ENCODE results near the gene JPH3.
A peak's percentile ranks its signal among the peaks of the same experiment; 100 is the strongest.

The JPH3 gene

GRCh38 chr16:87661561-87661960 lies 59.3 kb downstream of the JPH3 start:
- H3K4me3 ChIP-seq (ENCODE audit: low read depth, low read length): no peak overlapping the region

GRCh38 chr16:87662254-87663204 lies 60.2 kb downstream of the JPH3 start:
- TF ChIP-seq CTCF (IDR thresholded peaks at IDR 0.05; ENCODE audit: borderline replicate concordance, insufficient read depth, low read depth, low read length): no peak
- no peak overlapping the region for H3K4me3 ChIP-seq (ENCODE audit: low read depth, low read length)

More at GRCh38 chr16:87661561-87661960, 59.3 kb downstream of the JPH3 start:
- 0 out of 2 replicates have a peak, but pooled peaks have one; percentile 18 for TF ChIP-seq CTCF (IDR thresholded peaks at IDR 0.05; ENCODE audit: borderline replicate concordance, insufficient read depth, low read depth, low read length)

- H3K4me3 ChIP-seq (ENCODE audit: low read depth, low read length): no peak overlapping the region
- TF ChIP-seq CTCF (IDR thresholded peaks at IDR 0.05; ENCODE audit: borderline replicate concordance, insufficient read depth, low read depth, low read length): no peak
These were observed 62.5 kb downstream of the JPH3 start for GRCh38 chr16:87664792-87665191.

GRCh38 chr16:87665193-87665592 lies 62.9 kb downstream of the JPH3 start:
- no peak for TF ChIP-seq CTCF (IDR thresholded peaks at IDR 0.05; ENCODE audit: borderline replicate concordance, insufficient read depth, low read depth, low read length)
- no peak overlapping the region for H3K4me3 ChIP-seq (ENCODE audit: low read depth, low read length)

GRCh38 chr16:87666919-87667318 lies 64.6 kb downstream of the JPH3 start:
- no peak for TF ChIP-seq CTCF (IDR thresholded peaks at IDR 0.05; ENCODE audit: borderline replicate concordance, insufficient read depth, low read depth, low read length)

GRCh38 chr16:87667443-87667842 lies 65.1 kb downstream of the JPH3 start:
- H3K4me3 ChIP-seq (ENCODE audit: low read depth, low read length): no peak overlapping the region
- no peak for TF ChIP-seq CTCF (IDR thresholded peaks at IDR 0.05; ENCODE audit: borderline replicate concordance, insufficient read depth, low read depth, low read length)

More at GRCh38 chr16:87666919-87667318, 64.6 kb downstream of the JPH3 start:
- no peak overlapping the region for H3K4me3 ChIP-seq (ENCODE audit: low read depth, low read length)

- no peak overlapping the region for H3K4me3 ChIP-seq (ENCODE audit: low read depth, low read length)
- TF ChIP-seq CTCF (IDR thresholded peaks at IDR 0.05; ENCODE audit: borderline replicate concordance, insufficient read depth, low read depth, low read length): no peak
These were observed 65.6 kb downstream of the JPH3 start for GRCh38 chr16:87667946-87668345.

Measured in GM12875 (cell line).